HEK293 (cell line): ENCODE data around the gene JAKMIP1.

Experiments used
- PRDM1 ChIP-seq: fragments of 450-650 bp; formaldehyde crosslinking; IDR thresholded peaks from 2 replicates; pipeline ENCODE4; 2016; ENCODE audit warnings: missing biosample characterization, missing genetic modification characterization
- ZNF157 ChIP-seq: fragments of 450-650 bp; formaldehyde crosslinking; IDR thresholded peaks from 2 replicates; pipeline ENCODE4 v1.5.1; 2016; ENCODE audit warnings: missing biosample characterization, missing genetic modification characterization
- ZNF555 ChIP-seq: fragments of 450-650 bp; formaldehyde crosslinking; conservative IDR thresholded peaks from 2 replicates; pipeline ENCODE4 v1.5.1; 2017; ENCODE audit warnings: missing biosample characterization, mild to moderate bottlenecking, missing genetic modification characterization, inconsistent platforms
- TF ChIP-seq, protein P1 (sequence below): fragments of 450-650 bp; formaldehyde crosslinking; IDR thresholded peaks from 2 replicates; pipeline ENCODE4 v1.5.1; 2017; ENCODE audit warnings: missing biosample characterization, missing genetic modification characterization
- TF ChIP-seq, protein P2 (sequence below): fragments of 450-650 bp; formaldehyde crosslinking; IDR thresholded peaks from 2 replicates; pipeline ENCODE4 v1.5.1; 2016; ENCODE audit warnings: missing biosample characterization, missing genetic modification characterization

DNA sequence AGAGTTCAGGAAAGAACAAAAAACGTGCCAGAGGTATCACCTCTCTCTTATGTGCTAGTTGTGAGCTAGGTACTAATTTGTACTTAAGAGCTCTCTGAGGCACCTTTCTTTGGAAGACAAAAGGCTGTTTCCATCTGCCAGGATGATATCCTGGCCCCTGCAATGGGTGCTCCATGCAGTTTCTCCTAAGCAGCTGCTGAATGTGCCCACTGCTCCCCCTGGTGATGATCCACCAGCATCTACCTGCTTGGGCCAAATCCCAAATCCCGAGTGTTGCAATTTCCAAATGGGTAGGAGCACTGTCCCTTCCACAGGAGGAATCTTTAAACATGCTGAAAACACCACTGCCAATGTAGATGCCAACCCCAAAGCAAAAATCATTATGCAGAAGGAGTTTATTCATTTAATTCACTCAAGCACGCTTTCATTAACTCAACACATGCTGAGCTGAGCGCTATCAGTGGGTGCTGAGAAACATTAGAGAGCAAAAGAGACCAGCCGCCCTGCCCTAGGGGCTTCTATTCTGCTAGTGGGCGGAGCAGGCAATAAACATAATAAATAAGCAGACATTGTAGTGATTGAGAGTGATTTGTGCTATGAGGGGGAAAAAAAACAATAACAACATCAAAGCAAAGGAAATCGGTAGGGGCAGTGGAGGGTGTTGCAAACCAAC lies 112.5 kb downstream of the JAKMIP1 start:
- no peak for TF ChIP-seq ZNF555
- TF ChIP-seq, protein P1, sequence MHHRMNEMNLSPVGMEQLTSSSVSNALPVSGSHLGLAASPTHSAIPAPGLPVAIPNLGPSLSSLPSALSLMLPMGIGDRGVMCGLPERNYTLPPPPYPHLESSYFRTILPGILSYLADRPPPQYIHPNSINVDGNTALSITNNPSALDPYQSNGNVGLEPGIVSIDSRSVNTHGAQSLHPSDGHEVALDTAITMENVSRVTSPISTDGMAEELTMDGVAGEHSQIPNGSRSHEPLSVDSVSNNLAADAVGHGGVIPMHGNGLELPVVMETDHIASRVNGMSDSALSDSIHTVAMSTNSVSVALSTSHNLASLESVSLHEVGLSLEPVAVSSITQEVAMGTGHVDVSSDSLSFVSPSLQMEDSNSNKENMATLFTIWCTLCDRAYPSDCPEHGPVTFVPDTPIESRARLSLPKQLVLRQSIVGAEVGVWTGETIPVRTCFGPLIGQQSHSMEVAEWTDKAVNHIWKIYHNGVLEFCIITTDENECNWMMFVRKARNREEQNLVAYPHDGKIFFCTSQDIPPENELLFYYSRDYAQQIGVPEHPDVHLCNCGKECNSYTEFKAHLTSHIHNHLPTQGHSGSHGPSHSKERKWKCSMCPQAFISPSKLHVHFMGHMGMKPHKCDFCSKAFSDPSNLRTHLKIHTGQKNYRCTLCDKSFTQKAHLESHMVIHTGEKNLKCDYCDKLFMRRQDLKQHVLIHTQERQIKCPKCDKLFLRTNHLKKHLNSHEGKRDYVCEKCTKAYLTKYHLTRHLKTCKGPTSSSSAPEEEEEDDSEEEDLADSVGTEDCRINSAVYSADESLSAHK (tag by site-specific recombination): no peak
- TF ChIP-seq ZNF157 (tag by site-specific recombination): no peak
- TF ChIP-seq, protein P2, sequence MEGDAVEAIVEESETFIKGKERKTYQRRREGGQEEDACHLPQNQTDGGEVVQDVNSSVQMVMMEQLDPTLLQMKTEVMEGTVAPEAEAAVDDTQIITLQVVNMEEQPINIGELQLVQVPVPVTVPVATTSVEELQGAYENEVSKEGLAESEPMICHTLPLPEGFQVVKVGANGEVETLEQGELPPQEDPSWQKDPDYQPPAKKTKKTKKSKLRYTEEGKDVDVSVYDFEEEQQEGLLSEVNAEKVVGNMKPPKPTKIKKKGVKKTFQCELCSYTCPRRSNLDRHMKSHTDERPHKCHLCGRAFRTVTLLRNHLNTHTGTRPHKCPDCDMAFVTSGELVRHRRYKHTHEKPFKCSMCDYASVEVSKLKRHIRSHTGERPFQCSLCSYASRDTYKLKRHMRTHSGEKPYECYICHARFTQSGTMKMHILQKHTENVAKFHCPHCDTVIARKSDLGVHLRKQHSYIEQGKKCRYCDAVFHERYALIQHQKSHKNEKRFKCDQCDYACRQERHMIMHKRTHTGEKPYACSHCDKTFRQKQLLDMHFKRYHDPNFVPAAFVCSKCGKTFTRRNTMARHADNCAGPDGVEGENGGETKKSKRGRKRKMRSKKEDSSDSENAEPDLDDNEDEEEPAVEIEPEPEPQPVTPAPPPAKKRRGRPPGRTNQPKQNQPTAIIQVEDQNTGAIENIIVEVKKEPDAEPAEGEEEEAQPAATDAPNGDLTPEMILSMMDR: no peak
- TF ChIP-seq PRDM1 (tag by site-specific recombination): no peak
